Mesenchymal stem cell (in vitro differentiated cells and primary cell): ENCODE measurements around the gene HAGH. TPM values are rescaled to one million over a fixed set of nuclear protein-coding genes. Genes with fewer than 3 reads are reported as not detected.
"Not testable (repeated sequence)": the region's sequence is repeated elsewhere in the genome, so short reads cannot be mapped to it uniquely, and the experiment has no call there.

Source experiments
- DNase-seq: peaks from one replicate; pipeline ENCODE4 v3.0.0-alpha.2; 2013
- H2AFZ ChIP-seq: one replicate; pipeline ENCODE4 v1.6.1; 2013; ENCODE audit warnings: low read depth, mild to moderate bottlenecking, control low read depth, inconsistent platforms, low read length, moderate library complexity
- H2AK5ac ChIP-seq: 2 replicates; pipeline ENCODE4 v1.6.1; 2013; ENCODE audit warnings: low read length, moderate library complexity, mild to moderate bottlenecking, inconsistent platforms; ENCODE audit not compliant: severe bottlenecking
- H2BK120ac ChIP-seq: one replicate; pipeline ENCODE4 v1.6.1; 2013; ENCODE audit warnings: low read depth, mild to moderate bottlenecking, inconsistent platforms, low read length, moderate library complexity
- H2BK12ac ChIP-seq, 2 experiments: one replicate each; pipeline ENCODE4 v1.6.1; 2013; ENCODE audit warnings: inconsistent platforms in 2 of 2, low read length in 2 of 2, mild to moderate bottlenecking in 2 of 2, moderate library complexity in 2 of 2, control low read depth in 1 of 2
- H2BK15ac ChIP-seq: one replicate; pipeline ENCODE4 v1.6.1; 2013; ENCODE audit warnings: mild to moderate bottlenecking, low read depth, inconsistent platforms; ENCODE audit not compliant: poor library complexity, severe bottlenecking
- H2BK5ac ChIP-seq: 2 replicates; pipeline ENCODE4 v1.6.1; 2013; ENCODE audit warnings: low read depth, mild to moderate bottlenecking, low read length, control low read depth, inconsistent platforms; ENCODE audit not compliant: poor library complexity, severe bottlenecking
- H3K14ac ChIP-seq, 2 experiments: one replicate each; pipeline ENCODE4 v1.6.1; 2013; ENCODE audit warnings: inconsistent platforms in 2 of 2, low read length in 2 of 2, control low read depth in 1 of 2, mild to moderate bottlenecking in 1 of 2, moderate library complexity in 1 of 2
- H3K18ac ChIP-seq, 2 experiments: one replicate each; pipeline ENCODE4 v1.6.1; 2013; ENCODE audit warnings: inconsistent platforms in 2 of 2, low read length in 2 of 2, control low read depth in 1 of 2, low read depth in 1 of 2, mild to moderate bottlenecking in 1 of 2
- H3K23ac ChIP-seq, 2 experiments: one replicate each; pipeline ENCODE4 v1.6.1; 2013; ENCODE audit warnings: inconsistent platforms in 2 of 2, low read length in 2 of 2, mild to moderate bottlenecking in 2 of 2, moderate library complexity in 2 of 2, control low read depth in 1 of 2
- H3K27ac ChIP-seq: 2 replicates; pipeline ENCODE4 v1.5.1; 2013; ENCODE audit warnings: mild to moderate bottlenecking, moderate library complexity, low read length, control low read depth, inconsistent platforms; ENCODE audit not compliant: poor library complexity, severe bottlenecking
- H3K27me3 ChIP-seq, 2 experiments: 2 replicates each; pipeline versions ENCODE4 v1.6.1 to v1.7.0; 2013; ENCODE audit warnings: low read length in 2 of 2, mild to moderate bottlenecking in 2 of 2, moderate library complexity in 2 of 2, control low read depth in 1 of 2, inconsistent platforms in 1 of 2; ENCODE audit not compliant: control insufficient read depth in 1 of 2, insufficient read depth in 1 of 2
- H3K36me3 ChIP-seq, 2 experiments: 2 replicates each; pipeline versions ENCODE4 v1.6.1 to v1.7.0; 2013; ENCODE audit warnings: low read length in 2 of 2, control low read depth in 1 of 2, inconsistent platforms in 1 of 2, low read depth in 1 of 2, mild to moderate bottlenecking in 1 of 2; ENCODE audit not compliant: insufficient read depth in 2 of 2, control insufficient read depth in 1 of 2
- H3K4ac ChIP-seq, 2 experiments: one replicate each; pipeline ENCODE4 v1.6.1; 2013; ENCODE audit warnings: inconsistent platforms in 2 of 2, low read length in 2 of 2, mild to moderate bottlenecking in 2 of 2, moderate library complexity in 2 of 2, control low read depth in 1 of 2, low read depth in 1 of 2
- H3K4me1 ChIP-seq: 2 replicates; pipeline ENCODE4 v1.6.1; 2013; ENCODE audit warnings: low read depth, low read length, control low read depth; ENCODE audit not compliant: control insufficient read depth, insufficient read depth
- H3K4me2 ChIP-seq: 2 replicates; pipeline ENCODE4 v1.6.1; 2013; ENCODE audit warnings: low read length, mild to moderate bottlenecking, inconsistent platforms; ENCODE audit not compliant: poor library complexity, severe bottlenecking
- H3K4me3 ChIP-seq, 2 experiments: 2 replicates each; pipeline versions ENCODE4 v1.5.1 to v1.7.0; 2013; ENCODE audit warnings: low read length in 2 of 2, mild to moderate bottlenecking in 2 of 2, control low read depth in 1 of 2, low read depth in 1 of 2; ENCODE audit not compliant: insufficient read depth in 1 of 2
- H3K79me1 ChIP-seq: replicated peaks from 2 replicates; pipeline ENCODE4 v1.6.1; 2013; ENCODE audit warnings: mild to moderate bottlenecking, control low read depth, low read length, inconsistent platforms; ENCODE audit not compliant: poor library complexity, severe bottlenecking
- H3K9ac ChIP-seq: 2 replicates; pipeline ENCODE4 v1.7.0; 2013; ENCODE audit warnings: mild to moderate bottlenecking, low read length, moderate library complexity
- H3K9me3 ChIP-seq: 2 replicates; pipeline ENCODE4 v1.7.0; 2013; ENCODE audit warnings: mild to moderate bottlenecking, low read length; ENCODE audit not compliant: control insufficient read depth
- H4K8ac ChIP-seq: one replicate; pipeline ENCODE4 v1.6.1; 2013; ENCODE audit warnings: inconsistent platforms, mild to moderate bottlenecking, low read length, moderate library complexity
- H4K91ac ChIP-seq: one replicate; pipeline ENCODE4 v1.6.1; 2013; ENCODE audit warnings: mild to moderate bottlenecking, low read length, inconsistent platforms
- WGBS: methylation state at CpG from one replicate; pipeline ENCODE4 v1.1.7; 2013; ENCODE audit warnings: mixed read lengths; 5-methylcytosine and 5-hydroxymethylcytosine counted together
- polyA plus RNA-seq, 2 experiments: library from polyadenylated mRNA; stranded (reverse); fragments of 200-250 nt; gene quantifications; one replicate each; pipeline ENCODE4 v1.2.3, GENCODE V29; 2013

The HAGH gene
- polyA plus RNA-seq (2013, experiment 1 of 2), result 26.1 TPM
- 26.5 TPM for polyA plus RNA-seq (2013, experiment 2 of 2)

GRCh38 chr16:1826691-1827573 is at the start of gene HAGH, which contains the start of gene FAHD1:
Gene HAGH, minus strand, starts transcription at chr16:1826825. Its CDS starts 38 bp downstream, at chr16:1826787.
Gene FAHD1, plus strand, starts transcription at chr16:1827206. Its CDS starts 33 bp downstream, at chr16:1827239.
- peak; percentile 96 for DNase-seq
- under 1% methylated on average over 91 of the region's 104 CpGs for WGBS
- peak within 1 kb of the TSS; percentile 95 to 96 for H3K4me3 ChIP-seq

GRCh38 chr16:1876066-1876465 is 49.4 kb upstream of the HAGH start:
- not testable (repeated sequence) for DNase-seq, H3K9ac ChIP-seq, H3K23ac ChIP-seq, H4K8ac ChIP-seq, H2BK5ac ChIP-seq, H2AK5ac ChIP-seq, H3K4me2 ChIP-seq, H3K79me1 ChIP-seq, H2BK120ac ChIP-seq, H2BK12ac ChIP-seq, H3K36me3 ChIP-seq, H3K4me3 ChIP-seq, H3K9me3 ChIP-seq, H3K27ac ChIP-seq, H4K91ac ChIP-seq, H3K4ac ChIP-seq, H3K14ac ChIP-seq, H3K18ac ChIP-seq, H2AFZ ChIP-seq, H2BK15ac ChIP-seq
- H3K4me1 ChIP-seq, result peaks cover 14% of the 10 kb centered on the region
- H3K27me3 ChIP-seq, result peaks cover 5 to 60% of the 10 kb centered on the region in 2 experiments
- WGBS, result 86% methylated on average over 10 of the region's 13 CpGs

More at GRCh38 chr16:1826691-1827573, at the start of gene HAGH, which contains the start of gene FAHD1:
- Histone ChIP-seq H3K18ac (peak within 1 kb of the TSS; percentile 86 to 91), H3K9ac (peak within 1 kb of the TSS; percentile 88), H3K27ac (peak within 1 kb of the TSS; percentile 38), H4K91ac (peak within 1 kb of the TSS; percentile 96), H3K14ac (peak within 1 kb of the TSS in 1 of 2 experiments; percentile 95), H2BK15ac (peak within 1 kb of the TSS; percentile 77), H3K4ac (peak within 1 kb of the TSS; percentile 91 to 94), H3K36me3 (peaks cover 17 to 34% of the 10 kb centered on the region in 2 experiments), H3K4me2 (peak within 1 kb of the TSS; percentile 97), H3K27me3 (no peaks in the 10 kb centered on the region), H2BK12ac (peak within 1 kb of the TSS in 1 of 2 experiments; percentile 83), H2AFZ (peak within 1 kb of the TSS; percentile 94), H3K79me1 (peaks cover 28% of the 10 kb centered on the region), H2AK5ac (no peak within 1 kb of the TSS), H3K4me1 (peaks cover 20% of the 10 kb centered on the region), H2BK5ac (peak within 1 kb of the TSS; percentile 94), H4K8ac (peak within 1 kb of the TSS; percentile 96), H3K9me3 (no peaks in the 10 kb centered on the region), H3K23ac (peak within 1 kb of the TSS in 1 of 2 experiments; percentile 98), H2BK120ac (peak within 1 kb of the TSS; percentile 37)

GRCh38 chr16:1874854-1875253 is 48.2 kb upstream of the HAGH start:
- Histone ChIP-seq H3K36me3 (no peaks in the 10 kb centered on the region), H2AFZ (no peak overlapping the region), H3K4me1 (peaks cover 14% of the 10 kb centered on the region), H3K18ac (no peak overlapping the region), H3K27ac (no peak overlapping the region), H3K14ac (no peak overlapping the region), H4K8ac (no peak overlapping the region), H3K9me3 (no peaks in the 10 kb centered on the region), H3K4me3 (no peak overlapping the region), H2BK120ac (no peak overlapping the region), H2BK5ac (no peak overlapping the region), H2AK5ac (no peak overlapping the region), H3K9ac (no peak overlapping the region), H3K4ac (no peak overlapping the region), H2BK15ac (no peak overlapping the region), H3K4me2 (peak overlapping the region; percentile 40), H3K79me1 (no peaks in the 10 kb centered on the region), H2BK12ac (no peak overlapping the region), H3K27me3 (peaks cover 5 to 57% of the 10 kb centered on the region in 2 experiments), H4K91ac (no peak overlapping the region), H3K23ac (no peak overlapping the region)
- DNase-seq, result no peak
- WGBS, result 71% methylated on average over 4 of the region's 6 CpGs

GRCh38 chr16:1871974-1872635 is 45.5 kb upstream of the HAGH start, which contains the start of gene MEIOB:
Gene MEIOB, minus strand, starts transcription at chr16:1872164. Its CDS starts 3,989 bp downstream, at chr16:1868175.
- Histone ChIP-seq H4K8ac (peak within 1 kb of the TSS; percentile 37), H3K4me1 (peaks cover 14% of the 10 kb centered on the region), H2BK5ac (no peak within 1 kb of the TSS), H2BK120ac (no peak within 1 kb of the TSS), H3K9me3 (no peaks in the 10 kb centered on the region), H2BK12ac (no peak within 1 kb of the TSS), H3K4me2 (peak within 1 kb of the TSS; percentile 77), H3K4ac (no peak within 1 kb of the TSS), H2BK15ac (no peak within 1 kb of the TSS), H3K36me3 (no peaks in the 10 kb centered on the region), H3K9ac (no peak within 1 kb of the TSS), H3K27ac (peak within 1 kb of the TSS; percentile 18), H3K4me3 (peak within 1 kb of the TSS; percentile 23 to 36), H3K14ac (peak within 1 kb of the TSS in 1 of 2 experiments; percentile 28), H3K79me1 (no peaks in the 10 kb centered on the region), H2AK5ac (no peak within 1 kb of the TSS), H3K27me3 (peaks cover under 1 to 35% of the 10 kb centered on the region in 2 experiments), H4K91ac (no peak within 1 kb of the TSS), H3K18ac (no peak within 1 kb of the TSS), H2AFZ (peak within 1 kb of the TSS; percentile 51), H3K23ac (no peak within 1 kb of the TSS)
- WGBS, result 11% methylated on average over 37 of the region's 68 CpGs
- peak; percentile 39 for DNase-seq
